Measurements from ENCODE around the gene TYW1B.
"Not testable (repeated sequence)": the region's sequence is repeated elsewhere in the genome, so short reads cannot be mapped to it uniquely, and the experiment has no call there.

- not testable (repeated sequence) for TF ChIP-seq POLR2A, CTCF (IDR thresholded peaks at IDR 0.05)
Measured at GRCh38 chr7:72739716-72740115, 88.3 kb downstream of the TYW1B start.

Measured in esophagus squamous epithelium (tissue), 4 donors.